H9 (cell line): ENCODE measurements around the gene SLC12A2. TPM values are rescaled to one million over a fixed set of nuclear protein-coding genes. Genes with fewer than 3 reads are reported as not detected.

Source experiments
- DNase-seq: peaks from one replicate; pipeline ENCODE4 v3.0.0-alpha.2; 2017
- H2AFZ ChIP-seq: one replicate; pipeline ENCODE4 v1.6.1; 2013; ENCODE audit warnings: mild to moderate bottlenecking, low read length, control low read depth, moderate library complexity
- H2AK5ac ChIP-seq: 2 replicates; pipeline ENCODE4 v1.6.1; 2013; ENCODE audit warnings: low read length, control low read depth, mixed read lengths; ENCODE audit not compliant: insufficient read length
- H2BK120ac ChIP-seq: one replicate; pipeline ENCODE4 v1.6.1; 2013; ENCODE audit warnings: low read depth, mild to moderate bottlenecking, low read length, control low read depth, inconsistent platforms; ENCODE audit not compliant: poor library complexity, severe bottlenecking
- H2BK12ac ChIP-seq: 2 replicates; pipeline ENCODE4 v1.6.1; 2013; ENCODE audit warnings: low read length, control low read depth, mixed read lengths, low read depth; ENCODE audit not compliant: insufficient read length
- H2BK15ac ChIP-seq: 2 replicates; pipeline ENCODE4 v1.6.1; 2013; ENCODE audit warnings: low read depth, low read length, control low read depth
- H2BK20ac ChIP-seq: one replicate; pipeline ENCODE4 v1.6.1; 2013; ENCODE audit warnings: low read depth, mild to moderate bottlenecking, low read length, control low read depth, inconsistent platforms; ENCODE audit not compliant: poor library complexity, severe bottlenecking
- H2BK5ac ChIP-seq: 2 replicates; pipeline ENCODE4 v1.6.1; 2013; ENCODE audit warnings: low read length, control low read depth, mixed read lengths; ENCODE audit not compliant: insufficient read length
- H3K14ac ChIP-seq: 2 replicates; pipeline ENCODE4 v1.6.1; 2013; ENCODE audit warnings: low read length, control low read depth; ENCODE audit not compliant: insufficient read depth
- H3K18ac ChIP-seq: 2 replicates; pipeline ENCODE4 v1.6.1; 2013; ENCODE audit warnings: low read depth, mild to moderate bottlenecking, mixed read lengths, low read length, control low read depth; ENCODE audit not compliant: insufficient read length
- H3K23ac ChIP-seq: 2 replicates; pipeline ENCODE4 v1.6.1; 2013; ENCODE audit warnings: low read length, control low read depth, mixed read lengths, low read depth; ENCODE audit not compliant: insufficient read length
- H3K23me2 ChIP-seq: 2 replicates; pipeline ENCODE4 v1.6.1; 2013; ENCODE audit warnings: low read depth, mild to moderate bottlenecking, mixed read lengths, low read length, control low read depth; ENCODE audit not compliant: insufficient read length, poor library complexity, severe bottlenecking
- H3K27ac ChIP-seq: 2 replicates; pipeline ENCODE4 v1.5.1; 2013; ENCODE audit warnings: low read length, control low read depth, mixed read lengths, low read depth; ENCODE audit not compliant: insufficient read length
- H3K27me3 ChIP-seq: 2 replicates; pipeline ENCODE4 v1.6.1; 2013; ENCODE audit warnings: low read length, control low read depth, inconsistent platforms; ENCODE audit not compliant: insufficient read depth
- H3K4ac ChIP-seq: 2 replicates; pipeline ENCODE4 v1.6.1; 2013; ENCODE audit warnings: low read depth, mild to moderate bottlenecking, control low read depth, inconsistent platforms, low read length, moderate library complexity
- H3K4me1 ChIP-seq: 2 replicates; pipeline ENCODE4 v1.6.1; 2013; ENCODE audit warnings: low read length, control low read depth, inconsistent platforms; ENCODE audit not compliant: insufficient read depth
- H3K4me2 ChIP-seq: 2 replicates; pipeline ENCODE4 v1.6.1; 2013; ENCODE audit warnings: low read length, control low read depth, mixed read lengths; ENCODE audit not compliant: insufficient read length, insufficient read depth
- H3K56ac ChIP-seq: 2 replicates; pipeline ENCODE4 v1.6.1; 2013; ENCODE audit warnings: low read depth, mild to moderate bottlenecking, mixed read lengths, low read length, control low read depth; ENCODE audit not compliant: insufficient read length
- H3K79me1 ChIP-seq: 2 replicates; pipeline ENCODE4 v1.6.1; 2013; ENCODE audit warnings: low read depth, mild to moderate bottlenecking, moderate library complexity, low read length, control low read depth, inconsistent platforms; ENCODE audit not compliant: insufficient read depth, poor library complexity, severe bottlenecking
- H3K79me2 ChIP-seq: 2 replicates; pipeline ENCODE4 v1.6.1; 2013; ENCODE audit warnings: low read length, control low read depth, inconsistent platforms; ENCODE audit not compliant: insufficient read depth
- H3K9ac ChIP-seq: 2 replicates; pipeline ENCODE4 v1.6.1; 2013; ENCODE audit warnings: low read length, control low read depth, mixed read lengths; ENCODE audit not compliant: insufficient read length; ENCODE audit errors: extremely low read depth
- H3K9me3 ChIP-seq: one replicate; pipeline ENCODE4 v1.6.1; 2013; ENCODE audit warnings: low read depth, low read length, inconsistent platforms; ENCODE audit not compliant: control insufficient read depth
- H3T11ph ChIP-seq: one replicate; pipeline ENCODE4 v1.6.1; 2013; ENCODE audit warnings: mild to moderate bottlenecking, low read length, control low read depth, inconsistent platforms
- H4K20me1 ChIP-seq: one replicate; pipeline ENCODE4 v1.6.1; 2013; ENCODE audit not compliant: control insufficient read depth, insufficient read length, insufficient read depth
- H4K5ac ChIP-seq: 2 replicates; pipeline ENCODE4 v1.6.1; 2013; ENCODE audit warnings: low read depth, mild to moderate bottlenecking, mixed read lengths, low read length, control low read depth; ENCODE audit not compliant: insufficient read length
- H4K8ac ChIP-seq: replicated peaks from 2 replicates; pipeline ENCODE4 v1.6.1; 2013; ENCODE audit warnings: low read length, control low read depth, mixed read lengths, low read depth; ENCODE audit not compliant: insufficient read length
- H4K91ac ChIP-seq: 2 replicates; pipeline ENCODE4 v1.6.1; 2013; ENCODE audit warnings: low read depth, mild to moderate bottlenecking, moderate library complexity, mixed read lengths, low read length, control low read depth; ENCODE audit not compliant: insufficient read length
- H3K27ac Mint-ChIP-seq, 3 experiments: 2 replicates in 2 of 3; 3 replicates in 1 of 3; pipeline ENCODE4 v1.8.0; 2020 to 2021; ENCODE audit warnings: mixed read lengths in 3 of 3, mild to moderate bottlenecking in 1 of 3, moderate library complexity in 1 of 3
- H3K27me3 Mint-ChIP-seq: 2 replicates; pipeline ENCODE4 v1.8.0; 2021; ENCODE audit warnings: low read depth, mild to moderate bottlenecking, moderate library complexity, mixed read lengths
- H3K36me3 Mint-ChIP-seq, 3 experiments: 2 replicates in 2 of 3; 3 replicates in 1 of 3; pipeline ENCODE4 v1.8.0; 2020 to 2021; ENCODE audit warnings: low read depth in 3 of 3, mixed read lengths in 3 of 3; ENCODE audit not compliant: insufficient read depth in 1 of 3
- H3K4me1 Mint-ChIP-seq, 2 experiments: 2 replicates each; pipeline ENCODE4 v1.8.0; 2020; ENCODE audit warnings: mixed read lengths in 2 of 2
- H3K4me3 Mint-ChIP-seq, 2 experiments: 2 replicates in 1 of 2; 3 replicates in 1 of 2; pipeline ENCODE4 v1.8.0; 2020 to 2021; ENCODE audit warnings: mild to moderate bottlenecking in 2 of 2, mixed read lengths in 2 of 2, moderate library complexity in 1 of 2
- H3K9me3 Mint-ChIP-seq, 2 experiments: 2 replicates in 1 of 2; 3 replicates in 1 of 2; pipeline ENCODE4 v1.8.0; 2020; ENCODE audit warnings: mild to moderate bottlenecking in 2 of 2, mixed read lengths in 2 of 2, moderate library complexity in 1 of 2
- CTCF ChIP-seq: fragments of 200-600 bp; sonication (generic); conservative IDR thresholded peaks from 3 replicates; pipeline ENCODE4 v1.8.0; 2021; ENCODE audit warnings: antibody characterized with exemption, mild to moderate bottlenecking
- WGBS: extraction: QIAGEN DNeasy Blood & Tissue Kit; methylation state at CpG from one replicate; pipeline ENCODE4 v1.1.7; 2013; ENCODE audit warnings: missing lambda C conversion rate, low lambda C conversion rate, mixed read lengths; ENCODE audit not compliant: insufficient read length; ENCODE audit errors: extremely low coverage; 5-methylcytosine and 5-hydroxymethylcytosine counted together
- total RNA-seq: library from RNA; stranded (reverse); gene quantifications from 2 replicates; pipeline ENCODE4 v1.2.1, GENCODE V29; 2021

SLC12A2 gene
- total RNA-seq, 1 experiment from 2014 or later: 17.9 TPM

- Histone ChIP-seq H3K79me2 (no peaks in the 10 kb centered on the region), H2BK12ac (no peak overlapping the region), H4K91ac (no peak overlapping the region), H3K27ac (no peak overlapping the region), H3K4me2 (no peak overlapping the region), H2BK120ac (no peak overlapping the region), H2AK5ac (no peak overlapping the region), H2BK5ac (no peak overlapping the region), H3K27me3 (no peaks in the 10 kb centered on the region), H4K20me1 (no peaks in the 10 kb centered on the region), H2BK20ac (no peak overlapping the region), H3K9ac (no peak overlapping the region), H3K4me1 (no peaks in the 10 kb centered on the region), H3K23me2 (no peaks in the 10 kb centered on the region), H2AFZ (no peak overlapping the region), H4K5ac (no peak overlapping the region), H3K14ac (no peak overlapping the region), H2BK15ac (no peak overlapping the region), H3K79me1 (no peaks in the 10 kb centered on the region), H3K4ac (no peak overlapping the region), H3K56ac (no peak overlapping the region), H3K18ac (no peak overlapping the region), H3K9me3 (no peaks in the 10 kb centered on the region), H3K23ac (no peak overlapping the region), H3T11ph (no peak overlapping the region), H4K8ac (no peak overlapping the region)
- DNase-seq: no peak
- Mint-ChIP-seq H3K27ac (no peak overlapping the region), H3K9me3 (peaks cover 0 to 5% of the 10 kb centered on the region in 2 experiments; a peak in 1 of 5 replicates), H3K4me1 (no peaks in the 10 kb centered on the region), H3K27me3 (no peaks in the 10 kb centered on the region), H3K36me3 (peaks cover 6 to 22% (median 11%) of the 10 kb centered on the region in 3 experiments; a peak in 5 of 7 replicates), H3K4me3 (no peak overlapping the region)
- TF ChIP-seq CTCF: no peak
- WGBS: no CpG with 5 or more reads among the region's 2 CpGs
These were observed 80.4 kb downstream of the SLC12A2 start for GRCh38 chr5:128163991-128164390.
